Neural crest cell (in vitro differentiated cells): Measurements from ENCODE around the gene CASZ1. TPM values are rescaled to one million over a fixed set of nuclear protein-coding genes. Genes with fewer than 3 reads are reported as not detected.

Source experiments
- DNase-seq: peaks from one replicate; pipeline ENCODE4 v3.0.0; 2021; ENCODE audit warnings: low read depth, mixed read lengths, low spot score
- H3K27ac Mint-ChIP-seq: one replicate; pipeline ENCODE4 v1.8.0; 2021; ENCODE audit warnings: mild to moderate bottlenecking, mixed read lengths; ENCODE audit not compliant: unreplicated experiment
- H3K27me3 Mint-ChIP-seq: 2 replicates; pipeline ENCODE4 v1.8.0; 2021; ENCODE audit warnings: low read depth, mild to moderate bottlenecking, mixed read lengths
- H3K36me3 Mint-ChIP-seq: 2 replicates; pipeline ENCODE4 v1.8.0; 2021; ENCODE audit warnings: low read depth, mild to moderate bottlenecking, mixed read lengths
- H3K4me1 Mint-ChIP-seq: 2 replicates; pipeline ENCODE4 v1.8.0; 2021; ENCODE audit warnings: mixed read lengths
- H3K4me3 Mint-ChIP-seq: one replicate; pipeline ENCODE4 v1.8.0; 2021; ENCODE audit warnings: mild to moderate bottlenecking, mixed read lengths
- H3K9me3 Mint-ChIP-seq: 2 replicates; pipeline ENCODE4 v1.8.0; 2021; ENCODE audit warnings: mixed read lengths
- long read RNA-seq: library from polyadenylated mRNA; unstranded; transcript quantifications from one replicate; pipeline ENCODE4 v2.0.0, GENCODE V29; 2020
- total RNA-seq: library from RNA; stranded (reverse); gene quantifications from 2 replicates; pipeline ENCODE4 v1.2.1, GENCODE V29; 2021
- TF ChIP-seq, protein P1 (sequence below): fragments of 200-600 bp; sonication (generic); conservative IDR thresholded peaks from 2 replicates; pipeline ENCODE4 v1.5.0; 2021; ENCODE audit warnings: antibody characterized with exemption, mild to moderate bottlenecking

CASZ1 gene, protein sequence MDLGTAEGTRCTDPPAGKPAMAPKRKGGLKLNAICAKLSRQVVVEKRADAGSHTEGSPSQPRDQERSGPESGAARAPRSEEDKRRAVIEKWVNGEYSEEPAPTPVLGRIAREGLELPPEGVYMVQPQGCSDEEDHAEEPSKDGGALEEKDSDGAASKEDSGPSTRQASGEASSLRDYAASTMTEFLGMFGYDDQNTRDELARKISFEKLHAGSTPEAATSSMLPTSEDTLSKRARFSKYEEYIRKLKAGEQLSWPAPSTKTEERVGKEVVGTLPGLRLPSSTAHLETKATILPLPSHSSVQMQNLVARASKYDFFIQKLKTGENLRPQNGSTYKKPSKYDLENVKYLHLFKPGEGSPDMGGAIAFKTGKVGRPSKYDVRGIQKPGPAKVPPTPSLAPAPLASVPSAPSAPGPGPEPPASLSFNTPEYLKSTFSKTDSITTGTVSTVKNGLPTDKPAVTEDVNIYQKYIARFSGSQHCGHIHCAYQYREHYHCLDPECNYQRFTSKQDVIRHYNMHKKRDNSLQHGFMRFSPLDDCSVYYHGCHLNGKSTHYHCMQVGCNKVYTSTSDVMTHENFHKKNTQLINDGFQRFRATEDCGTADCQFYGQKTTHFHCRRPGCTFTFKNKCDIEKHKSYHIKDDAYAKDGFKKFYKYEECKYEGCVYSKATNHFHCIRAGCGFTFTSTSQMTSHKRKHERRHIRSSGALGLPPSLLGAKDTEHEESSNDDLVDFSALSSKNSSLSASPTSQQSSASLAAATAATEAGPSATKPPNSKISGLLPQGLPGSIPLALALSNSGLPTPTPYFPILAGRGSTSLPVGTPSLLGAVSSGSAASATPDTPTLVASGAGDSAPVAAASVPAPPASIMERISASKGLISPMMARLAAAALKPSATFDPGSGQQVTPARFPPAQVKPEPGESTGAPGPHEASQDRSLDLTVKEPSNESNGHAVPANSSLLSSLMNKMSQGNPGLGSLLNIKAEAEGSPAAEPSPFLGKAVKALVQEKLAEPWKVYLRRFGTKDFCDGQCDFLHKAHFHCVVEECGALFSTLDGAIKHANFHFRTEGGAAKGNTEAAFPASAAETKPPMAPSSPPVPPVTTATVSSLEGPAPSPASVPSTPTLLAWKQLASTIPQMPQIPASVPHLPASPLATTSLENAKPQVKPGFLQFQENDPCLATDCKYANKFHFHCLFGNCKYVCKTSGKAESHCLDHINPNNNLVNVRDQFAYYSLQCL (N-terminal part only)
- 2.6 and 2.9 TPM in 2 replicates for total RNA-seq
- long read RNA-seq = 0 reads

- Mint-ChIP-seq H3K4me3 (peak within 1 kb of the TSS; percentile 87), H3K27ac (no peak within 1 kb of the TSS), H3K4me1 (peaks cover 15% of the 10 kb centered on the region), H3K9me3 (no peaks in the 10 kb centered on the region), H3K27me3 (peaks cover 50% of the 10 kb centered on the region), H3K36me3 (no peaks in the 10 kb centered on the region)
- TF ChIP-seq, protein P1, sequence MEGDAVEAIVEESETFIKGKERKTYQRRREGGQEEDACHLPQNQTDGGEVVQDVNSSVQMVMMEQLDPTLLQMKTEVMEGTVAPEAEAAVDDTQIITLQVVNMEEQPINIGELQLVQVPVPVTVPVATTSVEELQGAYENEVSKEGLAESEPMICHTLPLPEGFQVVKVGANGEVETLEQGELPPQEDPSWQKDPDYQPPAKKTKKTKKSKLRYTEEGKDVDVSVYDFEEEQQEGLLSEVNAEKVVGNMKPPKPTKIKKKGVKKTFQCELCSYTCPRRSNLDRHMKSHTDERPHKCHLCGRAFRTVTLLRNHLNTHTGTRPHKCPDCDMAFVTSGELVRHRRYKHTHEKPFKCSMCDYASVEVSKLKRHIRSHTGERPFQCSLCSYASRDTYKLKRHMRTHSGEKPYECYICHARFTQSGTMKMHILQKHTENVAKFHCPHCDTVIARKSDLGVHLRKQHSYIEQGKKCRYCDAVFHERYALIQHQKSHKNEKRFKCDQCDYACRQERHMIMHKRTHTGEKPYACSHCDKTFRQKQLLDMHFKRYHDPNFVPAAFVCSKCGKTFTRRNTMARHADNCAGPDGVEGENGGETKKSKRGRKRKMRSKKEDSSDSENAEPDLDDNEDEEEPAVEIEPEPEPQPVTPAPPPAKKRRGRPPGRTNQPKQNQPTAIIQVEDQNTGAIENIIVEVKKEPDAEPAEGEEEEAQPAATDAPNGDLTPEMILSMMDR = no peak
- DNase-seq = peak; percentile 77
These were observed at the start of gene CASZ1 for GRCh38 chr1:10796029-10796944. CASZ1 (minus strand) TSS chr1:10796646; CDS start chr1:10693889, 102,757 bp downstream.

GRCh38 chr1:10843697-10844096 is 47.3 kb upstream of the CASZ1 start:
- peaks cover 3% of the 10 kb centered on the region for H3K27me3 Mint-ChIP-seq
- no peak overlapping the region for H3K4me3 Mint-ChIP-seq
- H3K36me3 Mint-ChIP-seq = no peaks in the 10 kb centered on the region
- no peak for DNase-seq
- peaks cover 7% of the 10 kb centered on the region for H3K9me3 Mint-ChIP-seq
- TF ChIP-seq, protein P1 = no peak
- H3K27ac Mint-ChIP-seq = no peak overlapping the region
- peaks cover 18% of the 10 kb centered on the region for H3K4me1 Mint-ChIP-seq

DNA sequence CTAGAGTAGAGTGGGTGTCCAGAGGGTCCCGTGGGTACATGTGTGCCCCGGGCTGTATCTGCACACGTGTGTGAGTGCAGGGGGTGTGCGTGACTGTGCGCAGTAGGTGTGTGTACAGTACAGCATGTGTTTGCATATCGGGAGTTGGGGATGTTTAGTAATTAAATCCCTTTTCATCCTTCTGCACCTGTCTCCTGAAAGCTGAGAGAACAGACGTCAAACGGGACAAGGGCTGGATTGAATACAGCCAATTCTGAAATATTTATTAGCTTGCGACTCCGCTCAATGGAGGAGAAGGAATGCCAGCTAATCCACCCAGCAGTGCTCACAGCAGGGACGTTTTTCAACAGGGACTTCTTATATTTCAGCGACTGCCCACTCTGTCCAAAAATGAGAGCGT is 44.7 kb upstream of the CASZ1 start:
- TF ChIP-seq, protein P1 = no peak
- Mint-ChIP-seq H3K4me1 (peaks cover 28% of the 10 kb centered on the region), H3K9me3 (peaks cover 7% of the 10 kb centered on the region), H3K27me3 (peaks cover 2% of the 10 kb centered on the region), H3K36me3 (no peaks in the 10 kb centered on the region), H3K4me3 (no peak overlapping the region), H3K27ac (no peak overlapping the region)
- no peak for DNase-seq

GRCh38 chr1:10839188-10839770 is 42.8 kb upstream of the CASZ1 start:
- Mint-ChIP-seq H3K27me3 (peaks cover 10% of the 10 kb centered on the region), H3K36me3 (no peaks in the 10 kb centered on the region), H3K27ac (peak overlapping the region; percentile 50), H3K4me1 (peaks cover 33% of the 10 kb centered on the region), H3K4me3 (no peak overlapping the region), H3K9me3 (peaks cover 7% of the 10 kb centered on the region)
- no peak for DNase-seq
- TF ChIP-seq, protein P1 = no peak
